AG04450 (cell line): ENCODE measurements around the gene ITPRIPL2. TPM values are rescaled to one million over a fixed set of nuclear protein-coding genes. Genes with fewer than 3 reads are reported as not detected.

Experiments
- CTCF ChIA-PET: fragments of 300-600, 350-600 bp; formaldehyde crosslinking; extraction: SDS; loops from one replicate; lab custom pipeline; 2022; ENCODE audit warnings: antibody characterized with exemption, inconsistent platforms; lab: Charles Lee
- POLR2A ChIA-PET: fragments of 350-600 bp; formaldehyde crosslinking; extraction: SDS; loops from one replicate; lab custom pipeline; 2021; ENCODE audit warnings: antibody characterized with exemption, inconsistent platforms; lab: Yijun Ruan, JAX
- DNase-seq: peaks from one replicate; pipeline ENCODE4 v3.0.0-alpha.2; 2011; ENCODE audit warnings: low read depth, low spot score
- H3K27ac ChIP-seq: one replicate; pipeline ENCODE4 v1.5.1; 2012; ENCODE audit warnings: low read depth, low read length, control low read depth
- H3K27me3 ChIP-seq: one replicate; pipeline ENCODE4 v1.6.0; 2012; ENCODE audit warnings: low read length; ENCODE audit not compliant: control insufficient read depth, insufficient read depth
- H3K4me3 ChIP-seq: 2 replicates; pipeline ENCODE4 v1.5.1; 2011; ENCODE audit warnings: mild to moderate bottlenecking, low read depth, low read length, control low read depth
- H3K9me3 ChIP-seq: 2 replicates; pipeline ENCODE4 v1.5.1; 2012; ENCODE audit warnings: low read length; ENCODE audit not compliant: control insufficient read depth, insufficient read depth
- CTCF ChIP-seq: IDR thresholded peaks from 2 replicates; pipeline ENCODE4 v1.5.1; 2011; ENCODE audit warnings: low read depth, low read length, control low read depth, inconsistent platforms
- polyA plus RNA-seq: library from polyadenylated mRNA; depleted of rRNA; stranded (reverse); fragments of >200 nt; gene quantifications from 2 replicates; pipeline ENCODE4 v1.2.3, GENCODE V29; 2011

Gene ITPRIPL2
- polyA plus RNA-seq, 1 experiment, result 16.3 TPM

DNA sequence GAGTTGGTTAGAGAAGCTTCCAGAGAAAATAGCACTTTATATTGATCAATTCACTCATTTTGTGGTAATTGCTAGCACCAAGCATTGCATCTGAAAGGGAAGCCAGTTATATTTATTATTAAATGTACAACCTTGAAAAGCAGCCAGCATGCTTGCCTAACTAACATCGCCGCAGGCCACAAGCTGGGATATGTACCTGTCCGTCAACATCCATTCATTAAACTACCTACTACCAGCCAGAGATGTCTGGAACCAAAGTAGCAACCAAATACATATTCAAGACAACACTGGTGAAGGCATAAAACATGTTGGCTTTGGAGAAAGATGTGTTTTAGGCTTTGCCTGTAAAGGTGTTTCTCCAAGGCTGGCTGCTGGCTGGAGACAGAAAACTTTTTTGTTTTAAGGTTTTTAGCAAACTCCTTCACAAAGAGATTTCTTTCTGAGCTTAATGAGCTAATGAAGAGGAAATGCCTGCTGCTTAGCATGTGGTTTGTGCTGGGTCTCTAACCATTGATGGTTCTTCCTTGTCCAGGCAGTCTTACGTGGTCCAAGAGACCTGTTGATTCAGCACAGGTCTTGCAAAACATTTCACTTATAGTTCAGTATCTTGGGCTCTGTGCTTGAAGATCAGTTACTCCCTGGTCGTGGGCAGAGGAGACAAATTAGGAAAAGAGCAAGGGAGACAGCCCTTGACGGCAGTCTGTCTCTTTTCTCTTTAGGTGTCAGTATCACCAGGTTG is 3.1 kb downstream of the ITPRIPL2 start:
- CTCF ChIA-PET, result interaction anchor here (1.3 to 3.6 kb wide), 3 partner anchors 31 to 385 kb away, joined by 3 to 32 read pairs (median 8); no protein-coding TSS in a partner anchor
- Histone ChIP-seq H3K4me3 (peak overlapping the region; percentile 17; the same call in 1 of the 2 replicates), H3K27me3 (no peaks in the 10 kb centered on the region), H3K9me3 (peaks cover 14% of the 10 kb centered on the region; the same call in 1 of the 2 replicates), H3K27ac (no peak overlapping the region)
- no peak for TF ChIP-seq CTCF
- POLR2A ChIA-PET, result interaction anchor here (0.6 kb wide), 1 partner anchor 67 kb away, joined by 3 read pairs; no protein-coding TSS in a partner anchor
- DNase-seq, result no peak

GRCh38 chr16:19118938-19119431 is 5.2 kb downstream of the ITPRIPL2 start:
- CTCF ChIA-PET, result interaction anchor here (0.6 to 3.6 kb wide), 5 partner anchors 18 to 383 kb away, joined by 3 to 32 read pairs (median 4); no protein-coding TSS in a partner anchor
- peak; percentile 78 for DNase-seq
- no peak for TF ChIP-seq CTCF
- peak overlapping the region; percentile 65 for H3K4me3 ChIP-seq
- H3K9me3 ChIP-seq, result peaks cover 14% of the 10 kb centered on the region; the same call in 1 of the 2 replicates
- POLR2A ChIA-PET, result interaction anchor here (0.6 to 1.5 kb wide), 3 partner anchors 9 to 20 kb away, joined by 4 to 6 read pairs (median 4); no protein-coding TSS in a partner anchor
- H3K27me3 ChIP-seq, result no peaks in the 10 kb centered on the region
- H3K27ac ChIP-seq, result peak overlapping the region; percentile 95

DNA sequence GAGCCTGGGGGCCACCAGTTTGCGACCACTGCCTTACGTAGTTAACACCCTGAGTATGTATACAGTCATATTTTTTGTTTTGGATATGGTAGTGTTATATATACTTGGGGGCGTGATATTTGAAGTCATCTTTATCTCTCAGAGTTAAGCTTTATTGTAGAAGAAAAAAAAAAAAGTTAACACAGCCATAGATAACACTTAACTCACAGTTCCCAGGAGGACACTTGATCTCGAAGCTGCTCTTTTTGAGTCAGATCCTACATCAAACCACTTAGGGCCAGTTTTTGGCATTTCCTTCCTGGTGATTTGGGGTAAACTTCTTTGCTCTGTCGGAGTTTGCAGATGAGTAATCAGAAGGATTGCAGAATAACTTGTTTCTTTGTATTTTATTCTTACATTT is 5.8 kb downstream of the ITPRIPL2 start:
- DNase-seq, result peak; percentile 38
- Histone ChIP-seq H3K9me3 (peaks cover 13% of the 10 kb centered on the region; the same call in 1 of the 2 replicates), H3K27me3 (no peaks in the 10 kb centered on the region), H3K27ac (peak overlapping the region; percentile 95), H3K4me3 (peak overlapping the region; percentile 65)
- POLR2A ChIA-PET, result interaction anchor here (0.6 to 1.5 kb wide), 5 partner anchors 11 to 35 kb away, joined by 3 to 6 read pairs (median 4); no protein-coding TSS in a partner anchor
- CTCF ChIA-PET, result interaction anchor here (0.6 to 3.6 kb wide), 5 partner anchors 18 to 383 kb away, joined by 3 to 32 read pairs (median 4); no protein-coding TSS in a partner anchor
- no peak for TF ChIP-seq CTCF

GRCh38 chr16:19123535-19124178 is 9.9 kb downstream of the ITPRIPL2 start:
- Histone ChIP-seq H3K9me3 (peaks cover 6% of the 10 kb centered on the region), H3K4me3 (no peak overlapping the region), H3K27ac (no peak overlapping the region), H3K27me3 (no peaks in the 10 kb centered on the region)
- no peak for DNase-seq
- CTCF ChIA-PET, result no interaction called here
- no peak for TF ChIP-seq CTCF
- POLR2A ChIA-PET, result no interaction called here
